RWPE1 (cell line): ENCODE results near the gene NECTIN3.

ENCODE experiments used
- CTCF ChIA-PET: fragments of 350-600 bp; sonication (Branson Sonifier 250); formaldehyde crosslinking; extraction: SDS; loops from one replicate; lab custom pipeline; 2021; lab: Yijun Ruan, JAX
- POLR2A ChIA-PET: fragments of 400-600 bp; formaldehyde crosslinking; extraction: SDS; loops from one replicate; lab custom pipeline; 2020; ENCODE audit warnings: antibody characterized with exemption; ENCODE audit not compliant: low non-redundant PET; lab: Yijun Ruan, JAX
- DNase-seq: peaks from one replicate; pipeline ENCODE4 v3.0.0; 2012; ENCODE audit warnings: low spot score
- H3K27ac ChIP-seq: fragments of 450-650 bp; 2 replicates; pipeline ENCODE4 v1.5.1; 2017
- CTCF ChIP-seq: fragments of 450-650 bp; conservative IDR thresholded peaks from 2 replicates; pipeline ENCODE4 v1.5.1; 2017; ENCODE audit warnings: low read depth, mild to moderate bottlenecking

The NECTIN3 gene

GRCh38 chr3:111035902-111036301 is 35.7 kb upstream of the NECTIN3 start:
- no peak for TF ChIP-seq CTCF
- CTCF ChIA-PET, result no interaction called here
- POLR2A ChIA-PET, result no interaction called here
- DNase-seq, result no peak
- H3K27ac ChIP-seq, result no peak overlapping the region

GRCh38 chr3:111040959-111041358 is 30.7 kb upstream of the NECTIN3 start:
- TF ChIP-seq CTCF, result no peak
- CTCF ChIA-PET, result no interaction called here
- no peak for DNase-seq
- H3K27ac ChIP-seq, result no peak overlapping the region
- POLR2A ChIA-PET, result no interaction called here

- TF ChIP-seq CTCF, result no peak
- POLR2A ChIA-PET, result no interaction called here
- CTCF ChIA-PET, result no interaction called here
- H3K27ac ChIP-seq, result no peak overlapping the region
- no peak for DNase-seq
These were observed 26.1 kb upstream of the NECTIN3 start for GRCh38 chr3:111045564-111045963.

GRCh38 chr3:111047042-111047441 is 24.6 kb upstream of the NECTIN3 start:
- CTCF ChIA-PET, result no interaction called here
- DNase-seq, result no peak
- POLR2A ChIA-PET, result no interaction called here
- TF ChIP-seq CTCF, result no peak
- H3K27ac ChIP-seq, result no peak overlapping the region

GRCh38 chr3:111047812-111048435 is 23.7 kb upstream of the NECTIN3 start:
- ChIA-PET POLR2A (no interaction called here), CTCF (no interaction called here)
- TF ChIP-seq CTCF, result no peak
- DNase-seq, result no peak
- no peak overlapping the region for H3K27ac ChIP-seq

GRCh38 chr3:111051354-111051753 is 20.3 kb upstream of the NECTIN3 start:
- no peak overlapping the region for H3K27ac ChIP-seq
- POLR2A ChIA-PET, result no interaction called here
- CTCF ChIA-PET, result no interaction called here
- DNase-seq, result no peak
- no peak for TF ChIP-seq CTCF
